A549 (cell line): ENCODE measurements around the gene GALNT7.

Experiments used
- CTCF ChIP-seq: fragments of >200 bp; sonication (Bioruptor Twin); formaldehyde crosslinking; IDR thresholded peaks from 3 replicates; pipeline ENCODE4 v1.5.1; 2016
- ESRRA ChIP-seq: fragments of 150-350 bp; IDR thresholded peaks from 2 replicates; pipeline ENCODE4 v1.6.1; 2014; ENCODE audit warnings: mild to moderate bottlenecking, low read length, borderline replicate concordance
- HOXB5 ChIP-seq: fragments of 250-450 bp; sonication (Bioruptor Pico); IDR thresholded peaks from 2 replicates; pipeline ENCODE4 v1.5.0; 2020; ENCODE audit warnings: mild to moderate bottlenecking, moderate library complexity
- PHF8 ChIP-seq: fragments of 200-600 bp; sonication (generic); IDR thresholded peaks from 2 replicates; pipeline ENCODE4 v1.6.1; 2016; ENCODE audit warnings: low read depth, mild to moderate bottlenecking, antibody characterized with exemption, moderate library complexity, borderline replicate concordance
- POLR2A ChIP-seq: IDR thresholded peaks from 2 replicates; pipeline ENCODE4 v1.6.1; 2012; ENCODE audit warnings: mild to moderate bottlenecking, low read length
- POLR2AphosphoS2 ChIP-seq: conservative IDR thresholded peaks from 2 replicates; pipeline ENCODE4 v1.6.1; 2012; ENCODE audit warnings: low read length, improper control_type of control experiment, inconsistent platforms
- USF2 ChIP-seq: fragments of 450-650 bp; IDR thresholded peaks from 2 replicates; pipeline ENCODE4 v1.6.1; 2014; ENCODE audit warnings: antibody characterized with exemption
- TF ChIP-seq, protein P1 (sequence below): fragments of 250-450 bp; sonication (Bioruptor Pico); IDR thresholded peaks from 2 replicates; pipeline ENCODE4 v1.5.0; 2021; ENCODE audit warnings: mild to moderate bottlenecking, moderate library complexity, borderline replicate concordance

DNA sequence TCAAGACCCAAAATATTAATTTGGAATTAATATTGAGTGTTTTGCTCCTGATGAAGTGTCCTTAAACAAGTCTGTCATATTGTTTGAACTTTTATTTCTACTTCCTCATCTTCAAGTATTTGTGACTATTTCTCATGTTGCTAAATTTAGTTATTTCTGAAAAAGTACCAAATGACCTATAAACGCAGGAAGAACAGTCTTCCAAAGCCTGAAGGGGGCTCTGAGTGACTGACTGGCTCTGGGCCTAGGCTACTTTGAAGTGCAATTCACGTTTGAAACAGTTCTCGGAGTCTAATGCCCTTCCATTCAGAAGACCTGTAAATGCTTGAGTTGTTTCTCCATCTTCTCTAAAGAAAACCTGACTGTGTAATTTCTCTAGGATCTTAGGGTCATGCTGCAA lies 26.5 kb downstream of the GALNT7 start:
- TF ChIP-seq, protein P1, sequence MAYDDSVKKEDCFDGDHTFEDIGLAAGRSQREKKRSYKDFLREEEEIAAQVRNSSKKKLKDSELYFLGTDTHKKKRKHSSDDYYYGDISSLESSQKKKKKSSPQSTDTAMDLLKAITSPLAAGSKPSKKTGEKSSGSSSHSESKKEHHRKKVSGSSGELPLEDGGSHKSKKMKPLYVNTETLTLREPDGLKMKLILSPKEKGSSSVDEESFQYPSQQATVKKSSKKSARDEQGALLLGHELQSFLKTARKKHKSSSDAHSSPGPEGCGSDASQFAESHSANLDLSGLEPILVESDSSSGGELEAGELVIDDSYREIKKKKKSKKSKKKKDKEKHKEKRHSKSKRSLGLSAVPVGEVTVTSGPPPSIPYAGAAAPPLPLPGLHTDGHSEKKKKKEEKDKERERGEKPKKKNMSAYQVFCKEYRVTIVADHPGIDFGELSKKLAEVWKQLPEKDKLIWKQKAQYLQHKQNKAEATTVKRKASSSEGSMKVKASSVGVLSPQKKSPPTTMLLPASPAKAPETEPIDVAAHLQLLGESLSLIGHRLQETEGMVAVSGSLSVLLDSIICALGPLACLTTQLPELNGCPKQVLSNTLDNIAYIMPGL (CRISPR knock-in tag), result no peak
- TF ChIP-seq POLR2A, result no peak
- no peak for TF ChIP-seq POLR2AphosphoS2
- no peak for TF ChIP-seq HOXB5 (CRISPR knock-in tag)
- no peak for TF ChIP-seq PHF8
- TF ChIP-seq CTCF, result no peak
- no peak for TF ChIP-seq ESRRA
- no peak for TF ChIP-seq USF2
